Right lobe of liver (tissue), 6 donors: Measurements from ENCODE around the gene CTNND1. TPM values are rescaled to one million over a fixed set of nuclear protein-coding genes. Genes with fewer than 3 reads are reported as not detected.

Source experiments
- ATAC-seq, 4 donors: fragments of 200-7000 bp; cut with Tn5 transposase; one replicate each; pipeline ENCODE4 v1.9.1; 2020; ENCODE audit warnings: mild to moderate bottlenecking in 4 of 4, moderate library complexity in 4 of 4
- DNase-seq, 3 donors: peaks; one replicate each; pipeline ENCODE4 v3.0.0-alpha.2; 2020
- H3K27ac ChIP-seq, 3 donors: fragments of 200-600 bp; one replicate each; pipeline ENCODE4 v1.8.0; 2022
- H3K27me3 ChIP-seq, 2 donors: fragments of 200-600 bp; one replicate each; pipeline ENCODE4 v1.8.0; 2022
- H3K36me3 ChIP-seq, 4 donors: fragments of 200-600 bp; sonication (generic) in 1 of 4; one replicate each; pipeline versions ENCODE4 v1.5.1 to v1.8.0; 2017 to 2022; ENCODE audit warnings: control low read depth in 1 of 4
- H3K4me1 ChIP-seq, 4 donors: fragments of 200-600 bp; sonication (generic) in 1 of 4; one replicate each; pipeline versions ENCODE4 v1.5.1 to v1.8.0; 2017 to 2022; ENCODE audit warnings: control low read depth in 1 of 4
- H3K4me3 ChIP-seq, 3 donors: fragments of 200-600 bp; one replicate each; pipeline ENCODE4 v1.8.0; 2022
- H3K9me3 ChIP-seq, 4 donors: fragments of 200-600 bp; sonication (generic) in 1 of 4; one replicate each; pipeline versions ENCODE4 v1.5.1 to v1.8.0; 2017 to 2022; ENCODE audit warnings: control low read depth in 1 of 4
- CTCF ChIP-seq, 4 donors: fragments of 200-600 bp in 3 of 4; fragments of 450-650 bp in 1 of 4; IDR thresholded peaks; one replicate each; pipeline versions ENCODE4 v1.5.1 to v1.8.0; 2016 to 2022; ENCODE audit warnings: antibody characterized with exemption in 4 of 4, mild to moderate bottlenecking in 2 of 4
- POLR2A ChIP-seq: fragments of 450-650 bp; IDR thresholded peaks from one replicate; pipeline ENCODE4 v1.6.1; 2017; ENCODE audit warnings: antibody characterized with exemption, mild to moderate bottlenecking
- WGBS: methylation state at CpG from one replicate; pipeline ENCODE4 v1.1.6; 2018; ENCODE audit warnings: low coverage, low lambda C conversion rate; ENCODE audit not compliant: insufficient coverage; ENCODE audit errors: missing lambda C conversion rate; 5-methylcytosine and 5-hydroxymethylcytosine counted together
- intact Hi-C, 2 donors: fragments of 100-400 bp; cut with DNase I; formaldehyde crosslinking; loops; one replicate each; pipeline versions ENCODE4 v1.11.2 to v1.14.1; 2022
- total RNA-seq, 6 experiments: library from RNA; depleted of rRNA in 2 of 6; stranded (reverse); fragments of >200 nt in 2 of 6; fragmentation: NEBNext Ultra II Directional in 3 of 6; extraction: Animal tissue kit (Norgen Biotek cat#: 25700) in 3 of 6; gene quantifications; one replicate each; pipeline versions ENCODE4 v1.1.0 to v1.2.4, GENCODE V29; 2016 to 2023
- donor health status: DM: no; HTN: yes; CAD: no.
- donor health status: DM: no; HTN: no; CAD: no.
- donor health status: DM: no; HTN: no; CAD: no.
- donor health status: DM: no; HTN: yes; CAD: no.
- donor health status: DM: no; HTN: yes; CAD: no.

CTNND1 gene
- total RNA-seq, 6 experiments from 2014 or later = 62.3 to 123 (median 97.8) TPM

- Histone ChIP-seq H3K9me3 (no peaks in the 10 kb centered on the region), H3K27ac (no peak overlapping the region), H3K4me1 (no peaks in the 10 kb centered on the region), H3K4me3 (no peak overlapping the region), H3K27me3 (no peaks in the 10 kb centered on the region), H3K36me3 (peaks cover 9 to 78% (median 51%) of the 10 kb centered on the region in 4 donors)
- DNase-seq (no peak), ATAC-seq (no peak)
- TF ChIP-seq POLR2A (no peak), CTCF (IDR thresholded peaks at IDR 0.05) (no peak)
- WGBS = 80% methylated on average over 2 of the region's 2 CpGs
- intact Hi-C loops = no loop called here
Measured at GRCh38 chr11:57815476-57815875, 53.9 kb downstream of the CTNND1 start.

GRCh38 chr11:57815877-57816276 lies 54.3 kb downstream of the CTNND1 start:
- peaks cover 9 to 74% (median 48%) of the 10 kb centered on the region in 4 donors for H3K36me3 ChIP-seq
- TF ChIP-seq CTCF (IDR thresholded peaks at IDR 0.05) = no peak
- TF ChIP-seq POLR2A = no peak
- H3K4me3 ChIP-seq = no peak overlapping the region
- H3K4me1 ChIP-seq = no peaks in the 10 kb centered on the region
- WGBS = 90% methylated on average over 5 of the region's 5 CpGs
- DNase-seq (no peak), ATAC-seq (no peak)
- intact Hi-C loops = no loop called here
- H3K9me3 ChIP-seq = no peaks in the 10 kb centered on the region
- H3K27me3 ChIP-seq = no peaks in the 10 kb centered on the region
- no peak overlapping the region for H3K27ac ChIP-seq

- TF ChIP-seq POLR2A (no peak), CTCF (IDR thresholded peaks at IDR 0.05) (no peak)
- no peak overlapping the region for H3K4me3 ChIP-seq
- no peak for ATAC-seq
- H3K27me3 ChIP-seq = no peaks in the 10 kb centered on the region
- no peaks in the 10 kb centered on the region for H3K4me1 ChIP-seq
- intact Hi-C loops = no loop called here
- DNase-seq = no peak
- H3K9me3 ChIP-seq = no peaks in the 10 kb centered on the region
- whole genome bisulfite sequencing = 91% methylated on average over 1 of the region's 1 CpG
- H3K36me3 ChIP-seq = peaks cover 4 to 45% (median 33%) of the 10 kb centered on the region in 4 donors
- no peak overlapping the region for H3K27ac ChIP-seq
Measured at GRCh38 chr11:57818812-57819211, 57.2 kb downstream of the CTNND1 start.

- DNase-seq = no peak
- H3K27ac ChIP-seq = no peak overlapping the region
- H3K36me3 ChIP-seq = peaks cover 4 to 39% (median 29%) of the 10 kb centered on the region in 4 donors
- 90% methylated on average over 7 of the region's 7 CpGs for WGBS
- H3K4me1 ChIP-seq = no peaks in the 10 kb centered on the region
- no peak for TF ChIP-seq CTCF (IDR thresholded peaks at IDR 0.05)
- no peak overlapping the region for H3K4me3 ChIP-seq
- no peaks in the 10 kb centered on the region for H3K27me3 ChIP-seq
- no peaks in the 10 kb centered on the region for H3K9me3 ChIP-seq
- no peak for ATAC-seq
- intact Hi-C loops = no loop called here
Measured at GRCh38 chr11:57819252-57819979, 57.8 kb downstream of the CTNND1 start.
